Panc1 (cell line): ENCODE data around the gene LOXL1. TPM values are rescaled to one million over a fixed set of nuclear protein-coding genes. Genes with fewer than 3 reads are reported as not detected.
"Not testable (repeated sequence)": the region's sequence is repeated elsewhere in the genome, so short reads cannot be mapped to it uniquely, and the experiment has no call there.

Source experiments
- ATAC-seq: fragments of 200-7000 bp; cut with Tn5 transposase; 2 replicates; pipeline ENCODE4 v1.9.1; 2020; ENCODE audit warnings: mild to moderate bottlenecking, moderate library complexity
- BruUV-seq: library from RNA; stranded (reverse); fragments of 400-500 nt; replicated peaks from 2 replicates; lab custom pipeline; 2021; lab: Mats Ljungman, UMichigan
- CTCF ChIA-PET: fragments of 300-600 bp; sonication (Branson Sonifier 250); formaldehyde crosslinking; loops from one replicate; lab custom pipeline; 2022; ENCODE audit warnings: antibody characterized with exemption; lab: Charles Lee
- POLR2A ChIA-PET: fragments of 300-600 bp; sonication (Branson Sonifier 250); formaldehyde crosslinking; loops from one replicate; lab custom pipeline; 2022; ENCODE audit warnings: antibody characterized with exemption; lab: Charles Lee
- DNase-seq: peaks from one replicate; pipeline ENCODE4 v3.0.0-alpha.2; 2010; ENCODE audit warnings: low read depth, low spot score
- H3K27ac ChIP-seq: 2 replicates; pipeline ENCODE4 v1.5.1; 2011; ENCODE audit warnings: mild to moderate bottlenecking, low read length, inconsistent platforms
- H3K27me3 ChIP-seq: fragments of 200-500 bp; sonication (Bioruptor generic); 2 replicates; pipeline ENCODE4 v1.6.0; 2014; ENCODE audit warnings: low read length, inconsistent platforms; ENCODE audit not compliant: control insufficient read depth, insufficient read depth
- H3K36me3 ChIP-seq: fragments of 200-500 bp; sonication (Bioruptor generic); 2 replicates; pipeline ENCODE4 v1.5.1; 2014; ENCODE audit warnings: inconsistent platforms, mild to moderate bottlenecking, low read length, moderate library complexity; ENCODE audit not compliant: control insufficient read depth, insufficient read depth
- H3K4me1 ChIP-seq: 2 replicates; pipeline ENCODE4 v1.5.1; 2011; ENCODE audit warnings: inconsistent platforms, mild to moderate bottlenecking, low read length, moderate library complexity; ENCODE audit not compliant: control insufficient read depth, insufficient read depth
- H3K4me3 ChIP-seq, 2 experiments: 2 replicates each; pipeline ENCODE4 v1.5.1; 2011 to 2012; ENCODE audit warnings: low read depth in 2 of 2, low read length in 2 of 2, mild to moderate bottlenecking in 2 of 2, inconsistent platforms in 1 of 2, moderate library complexity in 1 of 2
- H3K9me3 ChIP-seq: fragments of 200-500 bp; sonication (Bioruptor generic); 2 replicates; pipeline ENCODE4 v1.5.1; 2014; ENCODE audit warnings: low read depth, mild to moderate bottlenecking, inconsistent platforms, low read length, moderate library complexity; ENCODE audit not compliant: control insufficient read depth, insufficient read depth
- POLR2AphosphoS5 ChIP-seq: IDR thresholded peaks from 2 replicates; pipeline ENCODE4 v1.6.1; 2012; ENCODE audit warnings: mild to moderate bottlenecking, low read depth, low read length, moderate library complexity
- in situ Hi-C: cut with HindIII; loops from 2 replicates; pipeline ENCODE4 v1.10.0; 2016; ENCODE audit warnings: low sequenced_read_pairs, low pct_unique_long_range_greater_than_20kb
- intact Hi-C: fragments of 100-400 bp; cut with micrococcal nuclease; formaldehyde crosslinking; loops from one replicate; pipeline ENCODE4 v1.10.0; 2022; ENCODE audit not compliant: unreplicated experiment
- total RNA-seq: library from RNA; stranded (reverse); gene quantifications from one replicate; pipeline ENCODE4 v1.2.1, GENCODE V29; 2021; ENCODE audit not compliant: unreplicated experiment
- TF ChIP-seq, protein P1 (sequence below): fragments of 450-650 bp; IDR thresholded peaks from 2 replicates; pipeline ENCODE4 v1.5.1; 2017; ENCODE audit warnings: mild to moderate bottlenecking

Gene LOXL1
- total RNA-seq, 1 experiment from 2014 or later = 18.6 TPM

GRCh38 chr15:73969151-73969759, 43.0 kb downstream of the LOXL1 start:
- no peak for DNase-seq
- Histone ChIP-seq H3K4me1 (0 out of 2 replicates have a peak, but pooled peaks cover 5% of the 10 kb centered on the region), H3K27ac (no peak overlapping the region), H3K9me3 (no peaks in the 10 kb centered on the region), H3K36me3 (no peaks in the 10 kb centered on the region), H3K27me3 (no peaks in the 10 kb centered on the region), H3K4me3 (no peak overlapping the region)
- in situ Hi-C loops (no loop called here), intact Hi-C loops (no loop called here)
- CTCF ChIA-PET = interaction anchor here (0.6 to 1.4 kb wide), 2 partner anchors 18 to 728 kb away, joined by 3 to 5 read pairs; no protein-coding TSS in a partner anchor
- POLR2A ChIA-PET = interaction anchor here (0.6 kb wide), 1 partner anchor 67 kb away, joined by 4 read pairs; no protein-coding TSS in a partner anchor
- no TSS peak for BruUV-seq
- no peak for TF ChIP-seq POLR2AphosphoS5
- ATAC-seq = no peak

DNA sequence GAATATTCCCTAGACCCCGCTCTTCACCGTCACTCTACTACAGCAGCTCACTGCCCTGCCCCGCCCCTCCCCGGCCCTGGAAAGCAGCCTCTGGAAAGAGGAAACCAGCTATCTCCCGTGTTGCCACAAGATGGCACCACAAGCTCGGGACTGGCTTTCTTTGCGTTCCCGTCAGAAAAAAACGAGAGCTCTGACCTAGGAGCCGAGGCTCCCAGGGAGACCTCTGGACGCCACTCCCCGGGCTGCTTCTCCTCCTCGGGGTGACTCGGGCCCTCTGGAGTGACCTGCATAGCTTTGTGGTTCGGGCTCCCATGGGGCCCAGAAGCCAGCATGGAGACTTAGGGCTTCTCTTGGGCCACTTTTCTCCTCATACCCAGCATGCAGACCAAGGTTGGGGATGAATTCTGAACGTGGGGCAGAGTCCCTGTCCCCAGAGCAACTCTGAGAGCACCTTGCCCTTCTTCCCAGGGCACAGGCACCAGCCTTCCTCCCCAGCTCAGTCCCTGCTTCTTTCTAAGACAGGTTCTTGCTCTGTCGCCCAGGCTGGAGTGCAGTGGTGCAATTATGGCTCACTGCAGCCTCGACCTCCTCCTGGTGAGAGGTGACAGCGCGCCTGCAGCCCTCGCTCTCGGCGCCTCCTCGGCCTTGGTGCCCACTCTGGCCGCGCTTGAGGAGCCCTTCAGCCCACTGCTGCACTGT, 46.9 kb downstream of the LOXL1 start:
- BruUV-seq = no TSS peak
- H3K27ac ChIP-seq = no peak overlapping the region
- ChIA-PET POLR2A (interaction anchor here (0.6 to 0.7 kb wide), 5 partner anchors 20 to 505 kb away, joined by 3 to 9 read pairs (median 7); no protein-coding TSS in a partner anchor), CTCF (interaction anchor here (0.5 to 2.9 kb wide), 27 partner anchors 10 to 403 kb away, joined by 3 to 51 read pairs (median 5); partner anchors contain the start of gene PML)
- 0 out of 2 replicates have a peak, but pooled peaks cover 5% of the 10 kb centered on the region for H3K4me1 ChIP-seq
- peak; percentile 98 for ATAC-seq
- TF ChIP-seq, protein P1, sequence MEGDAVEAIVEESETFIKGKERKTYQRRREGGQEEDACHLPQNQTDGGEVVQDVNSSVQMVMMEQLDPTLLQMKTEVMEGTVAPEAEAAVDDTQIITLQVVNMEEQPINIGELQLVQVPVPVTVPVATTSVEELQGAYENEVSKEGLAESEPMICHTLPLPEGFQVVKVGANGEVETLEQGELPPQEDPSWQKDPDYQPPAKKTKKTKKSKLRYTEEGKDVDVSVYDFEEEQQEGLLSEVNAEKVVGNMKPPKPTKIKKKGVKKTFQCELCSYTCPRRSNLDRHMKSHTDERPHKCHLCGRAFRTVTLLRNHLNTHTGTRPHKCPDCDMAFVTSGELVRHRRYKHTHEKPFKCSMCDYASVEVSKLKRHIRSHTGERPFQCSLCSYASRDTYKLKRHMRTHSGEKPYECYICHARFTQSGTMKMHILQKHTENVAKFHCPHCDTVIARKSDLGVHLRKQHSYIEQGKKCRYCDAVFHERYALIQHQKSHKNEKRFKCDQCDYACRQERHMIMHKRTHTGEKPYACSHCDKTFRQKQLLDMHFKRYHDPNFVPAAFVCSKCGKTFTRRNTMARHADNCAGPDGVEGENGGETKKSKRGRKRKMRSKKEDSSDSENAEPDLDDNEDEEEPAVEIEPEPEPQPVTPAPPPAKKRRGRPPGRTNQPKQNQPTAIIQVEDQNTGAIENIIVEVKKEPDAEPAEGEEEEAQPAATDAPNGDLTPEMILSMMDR = peak; percentile 93
- TF ChIP-seq POLR2AphosphoS5 = no peak
- intact Hi-C loops = loop anchor here (1.0 to 10.0 kb wide), 2 partner anchors 64 to 342 kb away; no protein-coding TSS in a partner anchor
- peak; percentile 72 for DNase-seq
- H3K36me3 ChIP-seq = no peaks in the 10 kb centered on the region
- H3K4me3 ChIP-seq = peak overlapping the region; percentile 25 to 45
- no peaks in the 10 kb centered on the region for H3K9me3 ChIP-seq
- in situ Hi-C loops = no loop called here
- H3K27me3 ChIP-seq = no peaks in the 10 kb centered on the region

GRCh38 chr15:73973683-73974200, 47.5 kb downstream of the LOXL1 start:
- H3K4me3 ChIP-seq, DNase-seq, H3K4me1 ChIP-seq, H3K9me3 ChIP-seq, H3K27ac ChIP-seq, in situ Hi-C loops, BruUV-seq, H3K36me3 ChIP-seq, H3K27me3 ChIP-seq, ATAC-seq: not testable (repeated sequence)
- ChIA-PET CTCF (interaction anchor here (0.9 to 2.9 kb wide), 4 partner anchors 20 to 154 kb away, joined by 3 to 51 read pairs (median 14); partner anchors contain the start of gene PML), POLR2A (interaction anchor here (0.6 kb wide), 1 partner anchor 21 kb away, joined by 7 read pairs; no protein-coding TSS in a partner anchor)
- intact Hi-C loops = loop anchor here (1.0 to 10.0 kb wide), 2 partner anchors 64 to 341 kb away; no protein-coding TSS in a partner anchor

DNA sequence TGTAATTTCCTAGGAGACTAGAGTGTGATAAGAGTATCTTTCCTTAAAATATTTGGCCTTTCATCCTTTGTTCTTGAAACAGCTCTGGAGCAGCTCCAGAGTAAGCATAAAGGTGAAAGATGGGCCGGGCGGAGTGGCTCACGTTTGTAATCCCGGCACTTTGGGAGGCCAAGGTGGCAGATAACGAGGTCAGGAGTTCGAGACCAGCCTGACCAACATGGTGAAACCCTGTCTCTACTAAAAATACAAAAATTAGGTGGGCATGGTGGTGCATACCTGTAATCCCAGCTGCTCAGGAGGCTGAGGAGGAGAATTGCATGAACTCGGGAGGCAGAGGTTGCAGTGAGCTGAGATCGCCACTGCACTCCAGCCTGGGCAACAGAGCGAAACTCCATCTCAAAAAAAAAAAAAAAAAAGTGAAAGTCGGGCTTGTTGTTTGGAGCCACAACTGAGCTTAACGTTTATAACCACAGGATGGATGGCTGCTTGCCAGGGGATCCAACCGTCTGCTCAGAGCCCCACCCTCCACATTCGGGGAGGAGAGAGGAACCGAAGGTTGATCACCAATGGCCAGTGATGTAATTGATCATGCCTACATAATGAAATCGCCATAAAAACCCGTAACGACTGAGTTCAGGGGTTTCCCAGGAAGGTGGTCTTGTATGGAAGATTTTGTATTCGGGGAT, 49.3 kb downstream of the LOXL1 start:
- in situ Hi-C loops, H3K4me3 ChIP-seq, H3K4me1 ChIP-seq, ATAC-seq, H3K9me3 ChIP-seq, H3K27ac ChIP-seq, POLR2A ChIA-PET, H3K36me3 ChIP-seq, DNase-seq, H3K27me3 ChIP-seq, BruUV-seq: not testable (repeated sequence)
- CTCF ChIA-PET = interaction anchor here (0.6 kb wide), 1 partner anchor 436 kb away, joined by 3 read pairs; no protein-coding TSS in a partner anchor
- intact Hi-C loops = loop anchor here (10.0 kb wide), 1 partner anchor 339 kb away; no protein-coding TSS in a partner anchor
